ENCODE data around the gene GET3.
A peak's percentile ranks its signal among the peaks of the same experiment; 100 is the strongest.

The GET3 gene

GRCh38 chr19:12791345-12792050 lies 54.2 kb downstream of the GET3 start, which contains the start of gene JUNB:
TSS of gene JUNB (plus strand) at chr19:12791486. CDS start at chr19:12791772, 286 bp downstream.
- WGBS, 2 experiments = 1% methylated on average over 73 of the region's 73 CpGs
- Histone ChIP-seq H3K9me3 (ENCODE audit: control insufficient read depth, low read length) (no peaks in the 10 kb centered on the region), H3K27ac (ENCODE audit: insufficient read depth, low read depth, low read length, poor library complexity, severe bottlenecking) (peak within 1 kb of the TSS; percentile 6), H3K4me3 (ENCODE audit: insufficient read depth, low read depth, low read length) (peak within 1 kb of the TSS; percentile 54), H3K4me1 (ENCODE audit: control insufficient read depth, insufficient read depth, low read length) (peaks cover 26% of the 10 kb centered on the region), H3K36me3 (ENCODE audit: control insufficient read depth, insufficient read depth, low read length) (no peaks in the 10 kb centered on the region), H3K27me3 (ENCODE audit: control insufficient read depth, insufficient read depth, low read length, poor library complexity, severe bottlenecking) (peaks cover 42% of the 10 kb centered on the region)

- Histone ChIP-seq H3K27me3 (ENCODE audit: control insufficient read depth, insufficient read depth, low read length, poor library complexity, severe bottlenecking) (peaks cover 42% of the 10 kb centered on the region), H3K36me3 (ENCODE audit: control insufficient read depth, insufficient read depth, low read length) (no peaks in the 10 kb centered on the region), H3K9me3 (ENCODE audit: control insufficient read depth, low read length) (no peaks in the 10 kb centered on the region), H3K4me1 (ENCODE audit: control insufficient read depth, insufficient read depth, low read length) (peaks cover 26% of the 10 kb centered on the region), H3K4me3 (ENCODE audit: insufficient read depth, low read depth, low read length) (peak overlapping the region; percentile 54), H3K27ac (ENCODE audit: insufficient read depth, low read depth, low read length, poor library complexity, severe bottlenecking) (no peak overlapping the region)
- 1 to 2% methylated on average over 84 of the region's 84 CpGs for WGBS, 2 experiments
These were observed 55.0 kb downstream of the GET3 start for GRCh38 chr19:12792051-12792852.

- Histone ChIP-seq H3K36me3 (ENCODE audit: control insufficient read depth, insufficient read depth, low read length) (no peaks in the 10 kb centered on the region), H3K4me1 (ENCODE audit: control insufficient read depth, insufficient read depth, low read length) (peaks cover 25% of the 10 kb centered on the region), H3K27me3 (ENCODE audit: control insufficient read depth, insufficient read depth, low read length, poor library complexity, severe bottlenecking) (peaks cover 42% of the 10 kb centered on the region), H3K27ac (ENCODE audit: insufficient read depth, low read depth, low read length, poor library complexity, severe bottlenecking) (no peak overlapping the region), H3K9me3 (ENCODE audit: control insufficient read depth, low read length) (no peaks in the 10 kb centered on the region), H3K4me3 (ENCODE audit: insufficient read depth, low read depth, low read length) (peak overlapping the region; percentile 54)
- 3% methylated on average over 20 to 21 of the region's 22 CpGs for WGBS, 2 experiments
These were observed 55.6 kb downstream of the GET3 start for GRCh38 chr19:12792853-12793289.

GRCh38 chr19:12793290-12794195 lies 56.2 kb downstream of the GET3 start:
- WGBS, 2 experiments = 0 to 1% methylated on average over 81 of the region's 81 CpGs
- Histone ChIP-seq H3K36me3 (ENCODE audit: control insufficient read depth, insufficient read depth, low read length) (no peaks in the 10 kb centered on the region), H3K27me3 (ENCODE audit: control insufficient read depth, insufficient read depth, low read length, poor library complexity, severe bottlenecking) (peaks cover 42% of the 10 kb centered on the region), H3K4me1 (ENCODE audit: control insufficient read depth, insufficient read depth, low read length) (peaks cover 18% of the 10 kb centered on the region), H3K9me3 (ENCODE audit: control insufficient read depth, low read length) (no peaks in the 10 kb centered on the region), H3K4me3 (ENCODE audit: insufficient read depth, low read depth, low read length) (peak overlapping the region; percentile 54), H3K27ac (ENCODE audit: insufficient read depth, low read depth, low read length, poor library complexity, severe bottlenecking) (no peak overlapping the region)

- H3K9me3 ChIP-seq (ENCODE audit: control insufficient read depth, low read length) = no peaks in the 10 kb centered on the region
- H3K36me3 ChIP-seq (ENCODE audit: control insufficient read depth, insufficient read depth, low read length) = peaks cover 3% of the 10 kb centered on the region
- peak overlapping the region; percentile 54 for H3K4me3 ChIP-seq (ENCODE audit: insufficient read depth, low read depth, low read length)
- H3K4me1 ChIP-seq (ENCODE audit: control insufficient read depth, insufficient read depth, low read length) = peaks cover 10% of the 10 kb centered on the region
- H3K27ac ChIP-seq (ENCODE audit: insufficient read depth, low read depth, low read length, poor library complexity, severe bottlenecking) = no peak overlapping the region
- whole genome bisulfite sequencing, 2 experiments = 75 to 84% methylated on average over 7 of the region's 7 CpGs
- peaks cover 42% of the 10 kb centered on the region for H3K27me3 ChIP-seq (ENCODE audit: control insufficient read depth, insufficient read depth, low read length, poor library complexity, severe bottlenecking)
These were observed 57.1 kb downstream of the GET3 start for GRCh38 chr19:12794196-12794941.

GRCh38 chr19:12794971-12795381 lies 57.7 kb downstream of the GET3 start:
- Histone ChIP-seq H3K27ac (ENCODE audit: insufficient read depth, low read depth, low read length, poor library complexity, severe bottlenecking) (no peak overlapping the region), H3K27me3 (ENCODE audit: control insufficient read depth, insufficient read depth, low read length, poor library complexity, severe bottlenecking) (peaks cover 42% of the 10 kb centered on the region), H3K4me1 (ENCODE audit: control insufficient read depth, insufficient read depth, low read length) (peaks cover 11% of the 10 kb centered on the region), H3K36me3 (ENCODE audit: control insufficient read depth, insufficient read depth, low read length) (peaks cover 9% of the 10 kb centered on the region), H3K4me3 (ENCODE audit: insufficient read depth, low read depth, low read length) (no peak overlapping the region), H3K9me3 (ENCODE audit: control insufficient read depth, low read length) (no peaks in the 10 kb centered on the region)
- WGBS, 2 experiments = 94 to 95% methylated on average over 9 of the region's 9 CpGs

GRCh38 chr19:12796146-12797071 lies 59.1 kb downstream of the GET3 start:
- 21 to 23% methylated on average over 17 to 18 of the region's 18 CpGs for WGBS, 2 experiments
- Histone ChIP-seq H3K27me3 (ENCODE audit: control insufficient read depth, insufficient read depth, low read length, poor library complexity, severe bottlenecking) (peaks cover 30% of the 10 kb centered on the region), H3K4me3 (ENCODE audit: insufficient read depth, low read depth, low read length) (no peak overlapping the region), H3K4me1 (ENCODE audit: control insufficient read depth, insufficient read depth, low read length) (peaks cover 20% of the 10 kb centered on the region), H3K27ac (ENCODE audit: insufficient read depth, low read depth, low read length, poor library complexity, severe bottlenecking) (no peak overlapping the region), H3K9me3 (ENCODE audit: control insufficient read depth, low read length) (no peaks in the 10 kb centered on the region), H3K36me3 (ENCODE audit: control insufficient read depth, insufficient read depth, low read length) (peaks cover 13% of the 10 kb centered on the region)

- H3K27ac ChIP-seq (ENCODE audit: insufficient read depth, low read depth, low read length, poor library complexity, severe bottlenecking) = no peak overlapping the region
- peaks cover 13% of the 10 kb centered on the region for H3K36me3 ChIP-seq (ENCODE audit: control insufficient read depth, insufficient read depth, low read length)
- H3K4me1 ChIP-seq (ENCODE audit: control insufficient read depth, insufficient read depth, low read length) = peaks cover 21% of the 10 kb centered on the region
- peaks cover 22% of the 10 kb centered on the region for H3K27me3 ChIP-seq (ENCODE audit: control insufficient read depth, insufficient read depth, low read length, poor library complexity, severe bottlenecking)
- H3K9me3 ChIP-seq (ENCODE audit: control insufficient read depth, low read length) = no peaks in the 10 kb centered on the region
- H3K4me3 ChIP-seq (ENCODE audit: insufficient read depth, low read depth, low read length) = no peak overlapping the region
- 94 to 96% methylated on average over 6 of the region's 6 CpGs for WGBS, 2 experiments
These were observed 59.9 kb downstream of the GET3 start for GRCh38 chr19:12797141-12797587.
